Ishikawa (cell line): Measurements from ENCODE around the gene ACTR3.

ENCODE experiments used
- CEBPB ChIP-seq: IDR thresholded peaks from 2 replicates; pipeline ENCODE4 v1.6.1; 2012
- CREB1 ChIP-seq: IDR thresholded peaks from 2 replicates; pipeline ENCODE4 v1.6.1; 2012; ENCODE audit warnings: low read depth
- EGR1 ChIP-seq: IDR thresholded peaks from 2 replicates; pipeline ENCODE4 v1.6.1; 2012
- EP300 ChIP-seq: IDR thresholded peaks from 2 replicates; pipeline ENCODE4 v1.6.1; 2012; ENCODE audit warnings: borderline replicate concordance
- FOXM1 ChIP-seq: IDR thresholded peaks from 2 replicates; pipeline ENCODE4 v1.6.1; 2012; ENCODE audit warnings: low read depth, borderline replicate concordance
- MAX ChIP-seq: IDR thresholded peaks from 2 replicates; pipeline ENCODE4 v1.6.1; 2012
- NFIC ChIP-seq: IDR thresholded peaks from 2 replicates; pipeline ENCODE4 v1.6.1; 2012
- RAD21 ChIP-seq: IDR thresholded peaks from 2 replicates; pipeline ENCODE4 v1.6.1; 2012; ENCODE audit warnings: low read depth
- REST ChIP-seq: IDR thresholded peaks from 2 replicates; pipeline ENCODE4 v1.6.1; 2012; ENCODE audit warnings: low read depth, mild to moderate bottlenecking
- TAF1 ChIP-seq: IDR thresholded peaks from 2 replicates; pipeline ENCODE4 v1.6.1; 2012; ENCODE audit warnings: low read depth, mild to moderate bottlenecking
- TCF12 ChIP-seq: IDR thresholded peaks from 2 replicates; pipeline ENCODE4 v1.6.1; 2012; ENCODE audit warnings: low read depth
- TEAD4 ChIP-seq: IDR thresholded peaks from 2 replicates; pipeline ENCODE4 v1.6.1; 2012
- USF1 ChIP-seq: IDR thresholded peaks from 2 replicates; pipeline ENCODE4 v1.6.1; 2012
- YY1 ChIP-seq: IDR thresholded peaks from 2 replicates; pipeline ENCODE4 v1.6.1; 2012; ENCODE audit warnings: low read depth
- ZBTB7A ChIP-seq: IDR thresholded peaks from 2 replicates; pipeline ENCODE4 v1.6.1; 2012; ENCODE audit warnings: low read depth

Gene ACTR3

GRCh38 chr2:113890253-113891235 lies 655 bp downstream of the ACTR3 start:
- TF ChIP-seq CREB1 (no peak), ZBTB7A (peak; percentile 90), TEAD4 (no peak), USF1 (no peak), MAX (peak; percentile 66; the same call in 1 of the 2 replicates), NFIC (no peak), YY1 (no peak; the same call in 1 of the 2 replicates), REST (no peak), FOXM1 (peak; percentile 13; the same call in 1 of the 2 replicates), TAF1 (peak; percentile 31; the same call in 1 of the 2 replicates), RAD21 (no peak), CEBPB (no peak), EP300 (no peak)

GRCh38 chr2:113891265-113891959 lies 1.5 kb downstream of the ACTR3 start:
- no peak for TF ChIP-seq ZBTB7A
- TF ChIP-seq NFIC: no peak

- TF ChIP-seq NFIC (no peak), CEBPB (no peak), MAX (no peak), REST (no peak), USF1 (no peak), TAF1 (no peak), CREB1 (no peak), TEAD4 (no peak), TCF12 (no peak)
Measured at GRCh38 chr2:113892004-113892710, 2.3 kb downstream of the ACTR3 start.

- TF ChIP-seq TCF12 (no peak), TAF1 (no peak), CEBPB (no peak), REST (no peak), TEAD4 (no peak), CREB1 (no peak), EGR1 (no peak), RAD21 (no peak)
Measured at GRCh38 chr2:113894156-113894743, 4.4 kb downstream of the ACTR3 start.
